ENCODE results near the gene PGGHG.

The PGGHG gene

GRCh38 chr11:288478-289397 is at the start of gene PGGHG:
PGGHG (plus strand) TSS chr11:289126; CDS start chr11:289817, 691 bp downstream.
- in situ Hi-C loops (cut with MboI; ENCODE audit: low sequenced_read_pairs) = no loop called here

- in situ Hi-C loops (cut with MboI; ENCODE audit: low sequenced_read_pairs) = no loop called here
Measured at GRCh38 chr11:240315-240714, 48.6 kb upstream of the PGGHG start.

- in situ Hi-C loops (cut with MboI; ENCODE audit: low sequenced_read_pairs) = no loop called here
Measured at GRCh38 chr11:241634-242033, 47.3 kb upstream of the PGGHG start.

- in situ Hi-C loops (cut with MboI; ENCODE audit: low sequenced_read_pairs) = no loop called here
Measured at GRCh38 chr11:244376-244775, 44.5 kb upstream of the PGGHG start.

GRCh38 chr11:249062-249461 is 39.9 kb upstream of the PGGHG start:
- in situ Hi-C loops (cut with MboI; ENCODE audit: low sequenced_read_pairs) = no loop called here

GRCh38 chr11:250274-250673 is 38.7 kb upstream of the PGGHG start:
- in situ Hi-C loops (cut with MboI; ENCODE audit: low sequenced_read_pairs) = no loop called here

- in situ Hi-C loops (cut with MboI; ENCODE audit: low sequenced_read_pairs) = no loop called here
Measured at GRCh38 chr11:250740-251299, 38.1 kb upstream of the PGGHG start.

GRCh38 chr11:251550-251949 is 37.4 kb upstream of the PGGHG start:
- in situ Hi-C loops (cut with MboI; ENCODE audit: low sequenced_read_pairs) = no loop called here

- in situ Hi-C loops (cut with MboI; ENCODE audit: low sequenced_read_pairs) = no loop called here
Measured at GRCh38 chr11:252666-253065, 36.3 kb upstream of the PGGHG start.

- in situ Hi-C loops (cut with MboI; ENCODE audit: low sequenced_read_pairs) = no loop called here
Measured at GRCh38 chr11:253160-253885, 35.6 kb upstream of the PGGHG start.

GRCh38 chr11:253886-254270 is 35.0 kb upstream of the PGGHG start:
- in situ Hi-C loops (cut with MboI; ENCODE audit: low sequenced_read_pairs) = no loop called here

GRCh38 chr11:255176-255575 is 33.8 kb upstream of the PGGHG start:
- in situ Hi-C loops (cut with MboI; ENCODE audit: low sequenced_read_pairs) = no loop called here

GRCh38 chr11:255816-256215 is 33.1 kb upstream of the PGGHG start:
- in situ Hi-C loops (cut with MboI; ENCODE audit: low sequenced_read_pairs) = no loop called here

- in situ Hi-C loops (cut with MboI; ENCODE audit: low sequenced_read_pairs) = no loop called here
Measured at GRCh38 chr11:256952-257737, 31.8 kb upstream of the PGGHG start.

GRCh38 chr11:257766-258493 is 31.0 kb upstream of the PGGHG start:
- in situ Hi-C loops (cut with MboI; ENCODE audit: low sequenced_read_pairs) = no loop called here

- in situ Hi-C loops (cut with MboI; ENCODE audit: low sequenced_read_pairs) = no loop called here
Measured at GRCh38 chr11:259413-259812, 29.5 kb upstream of the PGGHG start.

- in situ Hi-C loops (cut with MboI; ENCODE audit: low sequenced_read_pairs) = no loop called here
Measured at GRCh38 chr11:261624-262023, 27.3 kb upstream of the PGGHG start.

GRCh38 chr11:266676-267439 is 22.1 kb upstream of the PGGHG start:
- in situ Hi-C loops (cut with MboI; ENCODE audit: low sequenced_read_pairs) = no loop called here

GRCh38 chr11:267491-267994 is 21.4 kb upstream of the PGGHG start:
- in situ Hi-C loops (cut with MboI; ENCODE audit: low sequenced_read_pairs) = no loop called here

Measured in HL-60/S4 (cell line).